A549 (cell line): Measurements from ENCODE around the gene CCL24. TPM values are rescaled to one million over a fixed set of nuclear protein-coding genes. Genes with fewer than 3 reads are reported as not detected.

Source experiments
- ATAC-seq, 2 experiments: fragments of 200-7000 bp in 1 of 2; fragments of >200 bp in 1 of 2; cut with Nextera tagmentation in 1 of 2; cut with Tn5 transposase in 1 of 2; 3 replicates each; pipeline versions ENCODE4 v1.8.0 to v1.9.1; 2018 to 2020; ENCODE audit warnings: mild to moderate bottlenecking in 1 of 2, moderate library complexity in 1 of 2
- CTCF ChIA-PET: fragments of 300-600 bp; sonication (Branson Sonifier 250); formaldehyde crosslinking; extraction: SDS; loops from one replicate; lab custom pipeline; 2021; ENCODE audit warnings: antibody characterized with exemption, inconsistent platforms; lab: Yijun Ruan, JAX
- POLR2A ChIA-PET: fragments of 350-600 bp; formaldehyde crosslinking; extraction: SDS; loops from one replicate; lab custom pipeline; 2021; ENCODE audit warnings: antibody characterized with exemption, inconsistent platforms; lab: Yijun Ruan, JAX
- DNase-seq, 2 experiments: peaks; one replicate each; pipeline versions ENCODE4 v3.0.0 to v3.0.0-alpha.2; 2011 to 2016; ENCODE audit warnings: low read depth in 1 of 2, low spot score in 1 of 2
- FAIRE-seq: peaks from 2 replicates; lab custom pipeline; 2011; peaks lifted over from hg19 to GRCh38; lab: Jason Lieb, UNC
- H3K27ac ChIP-seq, 2 experiments: fragments of >200 bp; sonication (Bioruptor Twin); formaldehyde crosslinking; 3 replicates each; pipeline ENCODE4 v1.5.1; 2016 to 2017
- H3K4me1 ChIP-seq: fragments of >200 bp; sonication (Bioruptor Twin); formaldehyde crosslinking; 3 replicates; pipeline ENCODE4 v1.6.1; 2016
- H3K4me2 ChIP-seq: fragments of >200 bp; sonication (Bioruptor Twin); formaldehyde crosslinking; 3 replicates; pipeline ENCODE4 v1.6.1; 2016
- H3K4me3 ChIP-seq: fragments of >200 bp; sonication (Bioruptor Twin); formaldehyde crosslinking; 3 replicates; pipeline ENCODE4 v1.5.1; 2016
- H3K9me3 ChIP-seq: fragments of >200 bp; sonication (Bioruptor Twin); formaldehyde crosslinking; 3 replicates; pipeline ENCODE4 v1.6.1; 2016
- BHLHE40 ChIP-seq: IDR thresholded peaks from 2 replicates; pipeline ENCODE4 v1.6.1; 2012; ENCODE audit warnings: low read depth, low read length, inconsistent platforms
- CBX2 ChIP-seq: fragments of 200-600 bp; sonication (generic); IDR thresholded peaks from 2 replicates; pipeline ENCODE4 v1.6.1; 2016; ENCODE audit warnings: low read depth, mild to moderate bottlenecking, borderline replicate concordance
- CHD2 ChIP-seq: fragments of 150-350 bp; IDR thresholded peaks from 2 replicates; pipeline ENCODE4 v1.6.1; 2014; ENCODE audit warnings: low read length; ENCODE audit not compliant: partially characterized antibody
- CHD4 ChIP-seq: fragments of 200-600 bp; sonication (generic); IDR thresholded peaks from 2 replicates; pipeline ENCODE4 v1.6.1; 2016; ENCODE audit warnings: antibody characterized with exemption, mild to moderate bottlenecking, borderline replicate concordance
- EHF ChIP-seq: fragments of 250-450 bp; sonication (Bioruptor Pico); IDR thresholded peaks from 2 replicates; pipeline ENCODE4 v1.5.0; 2020; ENCODE audit warnings: mild to moderate bottlenecking
- FOSL2 ChIP-seq, 2 experiments: fragments of 450-650 bp in 1 of 2; fragments of >200 bp in 1 of 2; sonication (Bioruptor Twin) in 1 of 2; formaldehyde crosslinking; IDR thresholded peaks; 2 replicates each; pipeline versions ENCODE4 v1.5.0 to v1.6.1; 2016 to 2020; ENCODE audit warnings: mild to moderate bottlenecking in 1 of 2, moderate library complexity in 1 of 2
- GATA3 ChIP-seq: IDR thresholded peaks from 2 replicates; pipeline ENCODE4 v1.6.1; 2012; ENCODE audit warnings: borderline replicate concordance
- HEYL ChIP-seq: fragments of 250-450 bp; sonication (Bioruptor Pico); IDR thresholded peaks from 2 replicates; pipeline ENCODE4 v1.8.0; 2021; ENCODE audit warnings: mild to moderate bottlenecking, moderate library complexity
- HOXB5 ChIP-seq: fragments of 250-450 bp; sonication (Bioruptor Pico); IDR thresholded peaks from 2 replicates; pipeline ENCODE4 v1.5.0; 2020; ENCODE audit warnings: mild to moderate bottlenecking, moderate library complexity
- JUNB ChIP-seq: fragments of >200 bp; sonication (Bioruptor Twin); formaldehyde crosslinking; IDR thresholded peaks from 2 replicates; pipeline ENCODE4 v1.6.1; 2016
- KDM5A ChIP-seq: fragments of 200-600 bp; sonication (generic); IDR thresholded peaks from 2 replicates; pipeline ENCODE4 v1.6.1; 2016; ENCODE audit warnings: antibody characterized with exemption, mild to moderate bottlenecking
- MAZ ChIP-seq: fragments of 150-350 bp; IDR thresholded peaks from 2 replicates; pipeline ENCODE4 v1.6.1; 2014; ENCODE audit warnings: antibody characterized with exemption, low read depth, low read length, borderline replicate concordance
- MYC ChIP-seq: IDR thresholded peaks from 2 replicates; pipeline ENCODE4 v1.6.1; 2012; ENCODE audit warnings: mild to moderate bottlenecking, inconsistent platforms, low read length, improper control_type of control experiment, borderline replicate concordance
- POLR2A ChIP-seq: IDR thresholded peaks from 2 replicates; pipeline ENCODE4 v1.6.1; 2012; ENCODE audit warnings: mild to moderate bottlenecking, low read length
- POLR2AphosphoS2 ChIP-seq: conservative IDR thresholded peaks from 2 replicates; pipeline ENCODE4 v1.6.1; 2012; ENCODE audit warnings: low read length, improper control_type of control experiment, inconsistent platforms
- RAD21 ChIP-seq, 2 experiments: fragments of >200 bp in 1 of 2; sonication (Bioruptor Twin) in 1 of 2; formaldehyde crosslinking in 1 of 2; IDR thresholded peaks in 1 of 2; conservative IDR thresholded peaks in 1 of 2; 2 replicates in 1 of 2; 3 replicates in 1 of 2; pipeline ENCODE4 v1.6.1; 2012 to 2018; ENCODE audit warnings: inconsistent platforms in 1 of 2
- TFCP2L1 ChIP-seq: fragments of 250-450 bp; sonication (Bioruptor Pico); IDR thresholded peaks from 2 replicates; pipeline ENCODE4 v1.5.0; 2021; ENCODE audit warnings: mild to moderate bottlenecking
- ZFP36 ChIP-seq: fragments of 450-650 bp; IDR thresholded peaks from 2 replicates; pipeline ENCODE4 v1.6.1; 2014; ENCODE audit warnings: borderline replicate concordance; ENCODE audit not compliant: partially characterized antibody
- ZNF302 ChIP-seq: fragments of 250-450 bp; sonication (Bioruptor Pico); IDR thresholded peaks from 2 replicates; pipeline ENCODE4 v1.9.0; 2021; ENCODE audit warnings: inconsistent platforms, mild to moderate bottlenecking, moderate library complexity
- WGBS: methylation state at CpG from one replicate; pipeline ENCODE4 v1.1.6; 2017; ENCODE audit errors: missing lambda C conversion rate; 5-methylcytosine and 5-hydroxymethylcytosine counted together
- polyA minus RNA-seq: library from RNA; depleted of rRNA, polyadenylated mRNA; stranded (reverse); fragments of >200 nt; gene quantifications from 2 replicates; pipeline ENCODE4 v1.2.3, GENCODE V29; 2011; rRNA and poly(A)+ RNA removed
- polyA plus RNA-seq, 4 experiments: library from polyadenylated mRNA; depleted of rRNA in 3 of 4; stranded (reverse); fragments of >200 nt; fragmentation: RNase III in 1 of 4; extraction: RNeasy Plus Mini Kit Qiagen cat#74134 plus additional on column Dnase treatment in 1 of 4; gene quantifications; 2 replicates in 3 of 4; 3 replicates in 1 of 4; pipeline ENCODE4 v1.2.3, GENCODE V29; 2011 to 2017
- TF ChIP-seq, protein P1 (sequence below): IDR thresholded peaks from 2 replicates; pipeline ENCODE4 v1.6.1; 2012
- TF ChIP-seq, protein P2 (sequence below): fragments of 250-450 bp; sonication (Bioruptor Pico); IDR thresholded peaks from 2 replicates; pipeline ENCODE4 v1.5.0; 2020; ENCODE audit warnings: low read depth, mild to moderate bottlenecking, moderate library complexity
- TF ChIP-seq, protein P3 (sequence below): fragments of 250-450 bp; sonication (Bioruptor Pico); IDR thresholded peaks from 2 replicates; pipeline ENCODE4 v1.5.0; 2021; ENCODE audit warnings: mild to moderate bottlenecking, moderate library complexity, borderline replicate concordance
- TF ChIP-seq, protein P4 (sequence below): fragments of 450-650 bp; IDR thresholded peaks from 2 replicates; pipeline ENCODE4 v1.6.1; 2014; ENCODE audit warnings: antibody characterized with exemption
- TF ChIP-seq, protein P5 (sequence below): IDR thresholded peaks from 2 replicates; pipeline ENCODE4 v1.6.1; 2012; ENCODE audit warnings: low read depth, borderline replicate concordance

The CCL24 gene, protein sequence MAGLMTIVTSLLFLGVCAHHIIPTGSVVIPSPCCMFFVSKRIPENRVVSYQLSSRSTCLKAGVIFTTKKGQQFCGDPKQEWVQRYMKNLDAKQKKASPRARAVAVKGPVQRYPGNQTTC
- polyA plus RNA-seq (2011; rRNA removed) = 0.14 and 0.32 TPM in 2 replicates
- not detected in 2 replicates for polyA plus RNA-seq (2012; cell fraction: cytosol; rRNA removed)
- 0.23 TPM in 1 of 2 replicates, not detected in the other for polyA plus RNA-seq (2012; cell fraction: nucleus; rRNA removed)
- polyA plus RNA-seq (2017; fragmentation: RNase III; extraction: RNeasy Plus Mini Kit Qiagen cat#74134 plus additional on column Dnase treatment) = not detected in 3 replicates
- polyA minus RNA-seq = 0.88 TPM in 1 of 2 replicates, not detected in the other

DNA sequence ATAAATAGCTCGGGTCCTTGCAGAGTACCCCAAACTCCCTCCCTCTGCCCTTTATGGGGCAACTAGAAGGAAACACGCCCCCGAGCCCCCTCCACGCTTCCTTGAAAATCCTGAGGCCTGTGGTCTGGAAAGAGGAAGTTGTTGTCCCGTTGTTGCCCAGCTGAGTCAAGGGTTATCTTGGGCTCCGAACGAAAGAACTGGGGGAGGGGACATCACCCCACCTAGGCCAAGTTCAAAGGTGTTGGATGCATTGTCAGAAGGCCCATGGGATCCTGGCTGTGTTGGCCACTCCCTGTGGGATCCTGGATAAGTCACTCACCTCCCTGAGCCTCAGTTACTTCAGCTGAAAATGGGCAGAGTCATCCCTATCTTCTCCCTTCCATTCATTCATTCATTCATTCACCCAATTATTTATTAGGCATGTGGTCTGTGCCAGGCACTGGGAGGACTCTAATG lies at the start of gene CCL24:
TSS of gene CCL24 (minus strand) at position 26 of the 456 bp plus-strand sequence. CDS start 91 bp downstream, outside the sequence.
- ChIA-PET POLR2A (no interaction called here), CTCF (interaction anchor here (2.5 kb wide), 1 partner anchor 51 kb away, joined by 7 read pairs; no protein-coding TSS in a partner anchor)
- ATAC-seq = no peak
- WGBS = 73% methylated on average over 7 of the region's 7 CpGs
- TF ChIP-seq GATA3 = no peak
- TF ChIP-seq MYC = no peak
- no peak for TF ChIP-seq CHD2
- no peak for TF ChIP-seq HEYL (CRISPR knock-in tag)
- TF ChIP-seq, protein P1, sequence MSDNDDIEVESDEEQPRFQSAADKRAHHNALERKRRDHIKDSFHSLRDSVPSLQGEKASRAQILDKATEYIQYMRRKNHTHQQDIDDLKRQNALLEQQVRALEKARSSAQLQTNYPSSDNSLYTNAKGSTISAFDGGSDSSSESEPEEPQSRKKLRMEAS = no peak
- TF ChIP-seq ZNF302 (CRISPR knock-in tag) = no peak
- no peak for TF ChIP-seq POLR2AphosphoS2
- TF ChIP-seq HOXB5 (CRISPR knock-in tag) = no peak
- TF ChIP-seq TFCP2L1 (CRISPR knock-in tag) = no peak
- DNase-seq = no peak
- no peaks in the 10 kb centered on the region for H3K9me3 ChIP-seq
- H3K4me2 ChIP-seq = no peak within 1 kb of the TSS
- H3K4me3 ChIP-seq = no peak within 1 kb of the TSS
- FAIRE-seq = no peak
- no peak within 1 kb of the TSS for H3K27ac ChIP-seq
- H3K4me1 ChIP-seq = no peaks in the 10 kb centered on the region

DNA sequence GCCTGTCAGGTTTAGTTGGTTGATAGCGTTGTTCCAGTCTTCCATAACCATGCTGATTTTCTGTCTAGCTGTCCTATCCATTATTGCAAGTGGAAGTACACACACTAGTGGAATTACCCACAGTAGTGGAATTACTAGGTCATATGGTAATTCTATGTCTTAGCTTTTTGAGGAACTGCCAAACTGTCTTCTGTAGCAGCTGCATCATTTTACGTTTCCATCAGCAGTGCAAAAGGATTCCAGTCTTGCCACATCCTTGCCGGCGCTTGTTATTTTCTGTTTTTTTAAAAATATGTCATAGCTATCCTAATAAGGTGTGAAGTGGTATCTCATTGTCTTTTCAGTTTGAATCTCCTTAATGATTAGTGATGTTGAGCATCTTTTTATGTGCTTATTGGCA lies 48.0 kb upstream of the CCL24 start:
- no peak overlapping the region for H3K4me2 ChIP-seq
- ChIA-PET CTCF (no interaction called here), POLR2A (no interaction called here)
- H3K9me3 ChIP-seq = no peaks in the 10 kb centered on the region
- no peak for ATAC-seq
- FAIRE-seq = no peak
- TF ChIP-seq, protein P2, sequence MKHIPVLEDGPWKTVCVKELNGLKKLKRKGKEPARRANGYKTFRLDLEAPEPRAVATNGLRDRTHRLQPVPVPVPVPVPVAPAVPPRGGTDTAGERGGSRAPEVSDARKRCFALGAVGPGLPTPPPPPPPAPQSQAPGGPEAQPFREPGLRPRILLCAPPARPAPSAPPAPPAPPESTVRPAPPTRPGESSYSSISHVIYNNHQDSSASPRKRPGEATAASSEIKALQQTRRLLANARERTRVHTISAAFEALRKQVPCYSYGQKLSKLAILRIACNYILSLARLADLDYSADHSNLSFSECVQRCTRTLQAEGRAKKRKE (CRISPR knock-in tag) = no peak
- TF ChIP-seq POLR2A = no peak
- TF ChIP-seq, protein P3, sequence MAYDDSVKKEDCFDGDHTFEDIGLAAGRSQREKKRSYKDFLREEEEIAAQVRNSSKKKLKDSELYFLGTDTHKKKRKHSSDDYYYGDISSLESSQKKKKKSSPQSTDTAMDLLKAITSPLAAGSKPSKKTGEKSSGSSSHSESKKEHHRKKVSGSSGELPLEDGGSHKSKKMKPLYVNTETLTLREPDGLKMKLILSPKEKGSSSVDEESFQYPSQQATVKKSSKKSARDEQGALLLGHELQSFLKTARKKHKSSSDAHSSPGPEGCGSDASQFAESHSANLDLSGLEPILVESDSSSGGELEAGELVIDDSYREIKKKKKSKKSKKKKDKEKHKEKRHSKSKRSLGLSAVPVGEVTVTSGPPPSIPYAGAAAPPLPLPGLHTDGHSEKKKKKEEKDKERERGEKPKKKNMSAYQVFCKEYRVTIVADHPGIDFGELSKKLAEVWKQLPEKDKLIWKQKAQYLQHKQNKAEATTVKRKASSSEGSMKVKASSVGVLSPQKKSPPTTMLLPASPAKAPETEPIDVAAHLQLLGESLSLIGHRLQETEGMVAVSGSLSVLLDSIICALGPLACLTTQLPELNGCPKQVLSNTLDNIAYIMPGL (CRISPR knock-in tag) = no peak
- TF ChIP-seq, protein P4, sequence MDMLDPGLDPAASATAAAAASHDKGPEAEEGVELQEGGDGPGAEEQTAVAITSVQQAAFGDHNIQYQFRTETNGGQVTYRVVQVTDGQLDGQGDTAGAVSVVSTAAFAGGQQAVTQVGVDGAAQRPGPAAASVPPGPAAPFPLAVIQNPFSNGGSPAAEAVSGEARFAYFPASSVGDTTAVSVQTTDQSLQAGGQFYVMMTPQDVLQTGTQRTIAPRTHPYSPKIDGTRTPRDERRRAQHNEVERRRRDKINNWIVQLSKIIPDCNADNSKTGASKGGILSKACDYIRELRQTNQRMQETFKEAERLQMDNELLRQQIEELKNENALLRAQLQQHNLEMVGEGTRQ = no peak
- TF ChIP-seq CBX2 = no peak
- no peak for TF ChIP-seq BHLHE40
- no peak for TF ChIP-seq EHF
- TF ChIP-seq JUNB = no peak
- TF ChIP-seq KDM5A = no peak
- TF ChIP-seq ZFP36 = no peak
- TF ChIP-seq, protein P5, sequence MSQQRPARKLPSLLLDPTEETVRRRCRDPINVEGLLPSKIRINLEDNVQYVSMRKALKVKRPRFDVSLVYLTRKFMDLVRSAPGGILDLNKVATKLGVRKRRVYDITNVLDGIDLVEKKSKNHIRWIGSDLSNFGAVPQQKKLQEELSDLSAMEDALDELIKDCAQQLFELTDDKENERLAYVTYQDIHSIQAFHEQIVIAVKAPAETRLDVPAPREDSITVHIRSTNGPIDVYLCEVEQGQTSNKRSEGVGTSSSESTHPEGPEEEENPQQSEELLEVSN = no peak
- TF ChIP-seq CHD4 = no peak
- TF ChIP-seq FOSL2 (IDR thresholded peaks at IDR 0.05) = no peak
- no peak for TF ChIP-seq FOSL2 (CRISPR knock-in tag; IDR thresholded peaks at IDR 0.05)
- TF ChIP-seq MAZ = no peak
- TF ChIP-seq RAD21 (conservative IDR thresholded peaks at IDR 0.05 in 1 of 2, IDR thresholded peaks at IDR 0.05 in 1 of 2) = no peak
- TF ChIP-seq POLR2AphosphoS2 = no peak
- H3K4me3 ChIP-seq = no peak overlapping the region
- 87% methylated on average over 4 of the region's 4 CpGs for WGBS
- DNase-seq = no peak
- H3K27ac ChIP-seq = no peak overlapping the region
- peaks cover 6% of the 10 kb centered on the region for H3K4me1 ChIP-seq
